GM21825 (cell line): Measurements from ENCODE around the gene NPR3.

Source experiments
- ATAC-seq: cut with Tn5 transposase; IDR thresholded peaks from one replicate; pipeline ENCODE4 v1.9.1; 2021; ENCODE audit warnings: mild to moderate bottlenecking, moderate library complexity; ENCODE audit not compliant: unreplicated experiment

Gene NPR3

GRCh38 chr5:32710550-32711361 is at the start of gene NPR3:
NPR3 (plus strand) TSS chr5:32711321; CDS start chr5:32711777, 456 bp downstream.
- ATAC-seq, result no peak

GRCh38 chr5:32664523-32664922 is 46.6 kb upstream of the NPR3 start:
- ATAC-seq, result no peak

- ATAC-seq, result no peak
Observed at GRCh38 chr5:32668552-32668951, 42.6 kb upstream of the NPR3 start.

- ATAC-seq, result no peak
Observed at GRCh38 chr5:32673272-32673671, 37.8 kb upstream of the NPR3 start.

- no peak for ATAC-seq
Observed at GRCh38 chr5:32677023-32677422, 34.1 kb upstream of the NPR3 start.

GRCh38 chr5:32678472-32678871 is 32.6 kb upstream of the NPR3 start:
- no peak for ATAC-seq

- no peak for ATAC-seq
Observed at GRCh38 chr5:32679218-32679617, 31.9 kb upstream of the NPR3 start.

- ATAC-seq, result no peak
Observed at GRCh38 chr5:32680183-32680582, 30.9 kb upstream of the NPR3 start.

GRCh38 chr5:32683125-32683524 is 28.0 kb upstream of the NPR3 start:
- no peak for ATAC-seq

GRCh38 chr5:32684260-32684659 is 26.9 kb upstream of the NPR3 start:
- no peak for ATAC-seq

GRCh38 chr5:32686799-32687498 is 24.2 kb upstream of the NPR3 start:
- ATAC-seq, result no peak

GRCh38 chr5:32687499-32687831 is 23.7 kb upstream of the NPR3 start:
- no peak for ATAC-seq

GRCh38 chr5:32690153-32690552 is 21.0 kb upstream of the NPR3 start:
- ATAC-seq, result no peak

GRCh38 chr5:32690666-32691065 is 20.5 kb upstream of the NPR3 start:
- ATAC-seq, result no peak

GRCh38 chr5:32692036-32692746 is 18.9 kb upstream of the NPR3 start:
- ATAC-seq, result no peak

GRCh38 chr5:32703957-32704356 is 7.2 kb upstream of the NPR3 start:
- ATAC-seq, result no peak

GRCh38 chr5:32707418-32707997 is 3.6 kb upstream of the NPR3 start:
- no peak for ATAC-seq

GRCh38 chr5:32708949-32709348 is 2.2 kb upstream of the NPR3 start:
- ATAC-seq, result no peak

- ATAC-seq, result no peak
Observed at GRCh38 chr5:32709750-32710549, 1.2 kb upstream of the NPR3 start.

GRCh38 chr5:32711362-32711680 is 200 bp downstream of the NPR3 start:
- no peak for ATAC-seq
